HCT116 (cell line): ENCODE measurements around the gene NEURL2.

Experiments used
- ATF3 ChIP-seq: IDR thresholded peaks from 2 replicates; pipeline ENCODE4 v1.6.1; 2012
- CTCF ChIP-seq, 3 experiments: fragments of 200-600 bp in 1 of 3; sonication (generic) in 1 of 3; IDR thresholded peaks in 2 of 3; conservative IDR thresholded peaks in 1 of 3; 2 replicates each; pipeline ENCODE4 v1.5.1; 2012 to 2017; ENCODE audit warnings: low read depth in 2 of 3, low read length in 2 of 3, antibody characterized with exemption in 1 of 3, borderline replicate concordance in 1 of 3, control low read depth in 1 of 3, mild to moderate bottlenecking in 1 of 3, mixed read lengths in 1 of 3, mixed run types in 1 of 3, moderate library complexity in 1 of 3; ENCODE audit not compliant: insufficient read depth in 1 of 3
- POLR2A ChIP-seq: IDR thresholded peaks from 2 replicates; pipeline ENCODE4 v1.7.0; 2011; ENCODE audit warnings: borderline replicate concordance; ENCODE audit not compliant: insufficient read depth, insufficient read length; ENCODE audit errors: extremely low read depth
- POLR2AphosphoS5 ChIP-seq: IDR thresholded peaks from 2 replicates; pipeline ENCODE4 v1.6.1; 2011; ENCODE audit warnings: mild to moderate bottlenecking, low read depth, low read length, moderate library complexity
- REST ChIP-seq: IDR thresholded peaks from 2 replicates; pipeline ENCODE4 v1.6.1; 2012; ENCODE audit warnings: low read depth
- ZFX ChIP-seq: fragments of 450-650 bp; IDR thresholded peaks from 2 replicates; pipeline ENCODE4 v1.6.1; 2017

GRCh38 chr20:45909817-45910669 lies 19.0 kb upstream of the NEURL2 start:
- TF ChIP-seq CTCF (IDR thresholded peaks at IDR 0.05 in 2 of 3, conservative IDR thresholded peaks at IDR 0.05 in 1 of 3; ENCODE audit: borderline replicate concordance in 1 of 3, insufficient read depth in 1 of 3, low read depth in 2 of 3, low read length in 2 of 3) = no peak
- no peak for TF ChIP-seq ATF3
- no peak for TF ChIP-seq POLR2A
- no peak for TF ChIP-seq ZFX
- no peak for TF ChIP-seq REST
- TF ChIP-seq POLR2AphosphoS5 = no peak
